DND-41 (cell line): Measurements from ENCODE around the gene TGFB1.

Experiments
- ATAC-seq: fragments of 200-7000 bp; cut with Tn5 transposase; 3 replicates; pipeline ENCODE4 v1.9.1; 2021; ENCODE audit warnings: low read depth; ENCODE audit not compliant: insufficient read depth
- DNase-seq: peaks from one replicate; pipeline ENCODE4 v3.0.0-alpha.2; 2020
- H2AFZ ChIP-seq: 2 replicates; pipeline ENCODE4 v1.6.0; 2012; ENCODE audit warnings: low read depth, low read length
- H3K27ac ChIP-seq: 2 replicates; pipeline ENCODE4 v1.5.1; 2012; ENCODE audit warnings: low read length, inconsistent platforms
- H3K27me3 ChIP-seq: fragments of 200-600 bp; sonication (generic); 2 replicates; pipeline ENCODE4 v1.6.0; 2012; ENCODE audit warnings: low read length, mild to moderate bottlenecking, inconsistent platforms; ENCODE audit not compliant: insufficient read depth, poor library complexity
- H3K36me3 ChIP-seq: 2 replicates; pipeline ENCODE4 v1.5.1; 2012; ENCODE audit warnings: low read length, inconsistent platforms; ENCODE audit not compliant: insufficient read depth
- H3K4me1 ChIP-seq: 2 replicates; pipeline ENCODE4 v1.5.1; 2012; ENCODE audit warnings: mild to moderate bottlenecking, low read length; ENCODE audit not compliant: insufficient read depth
- H3K4me2 ChIP-seq: 2 replicates; pipeline ENCODE4 v1.6.0; 2012; ENCODE audit warnings: mild to moderate bottlenecking, moderate library complexity, low read length, inconsistent platforms; ENCODE audit not compliant: insufficient read depth
- H3K4me3 ChIP-seq, 2 experiments: fragments of 200-600 bp in 1 of 2; shearing (Covaris generic) in 1 of 2; 2 replicates each; pipeline ENCODE4 v1.5.1; 2012 to 2016; ENCODE audit warnings: inconsistent platforms in 2 of 2, low read length in 2 of 2, mild to moderate bottlenecking in 2 of 2, low read depth in 1 of 2, moderate library complexity in 1 of 2
- H3K79me2 ChIP-seq: 2 replicates; pipeline ENCODE4 v1.6.0; 2012; ENCODE audit warnings: low read length, inconsistent platforms; ENCODE audit not compliant: insufficient read depth
- H3K9ac ChIP-seq: 2 replicates; pipeline ENCODE4 v1.6.0; 2012; ENCODE audit warnings: low read depth, mild to moderate bottlenecking, inconsistent platforms, low read length, moderate library complexity
- H3K9me3 ChIP-seq: 2 replicates; pipeline ENCODE4 v1.5.1; 2012; ENCODE audit warnings: low read length, moderate library complexity, mild to moderate bottlenecking, inconsistent platforms; ENCODE audit not compliant: insufficient read depth, severe bottlenecking
- H4K20me1 ChIP-seq: 2 replicates; pipeline ENCODE4 v1.6.0; 2012; ENCODE audit warnings: low read length; ENCODE audit not compliant: insufficient read depth
- CTCF ChIP-seq: IDR thresholded peaks from 2 replicates; pipeline ENCODE4 v1.5.1; 2012; ENCODE audit warnings: borderline replicate concordance, low read length, moderate library complexity, mild to moderate bottlenecking; ENCODE audit not compliant: poor library complexity, severe bottlenecking; ENCODE audit errors: extremely low read depth
- EZH2 ChIP-seq: IDR thresholded peaks from 3 replicates; pipeline ENCODE4 v1.6.1; 2012; ENCODE audit warnings: borderline replicate concordance, low read depth, mild to moderate bottlenecking, moderate library complexity, low read length, inconsistent platforms; ENCODE audit not compliant: severe bottlenecking

Gene TGFB1

GRCh38 chr19:41288673-41289530, 64.8 kb downstream of the TGFB1 start:
- no peak overlapping the region for H3K4me3 ChIP-seq
- H3K79me2 ChIP-seq: peaks cover 47% of the 10 kb centered on the region
- H4K20me1 ChIP-seq: peaks cover 42% of the 10 kb centered on the region; the same call in 1 of the 2 replicates
- no peaks in the 10 kb centered on the region for H3K27me3 ChIP-seq
- no peak overlapping the region for H2AFZ ChIP-seq
- no peak overlapping the region for H3K27ac ChIP-seq
- no peak for TF ChIP-seq CTCF
- no peak for TF ChIP-seq EZH2
- H3K36me3 ChIP-seq: peaks cover 98% of the 10 kb centered on the region
- DNase-seq: no peak
- ATAC-seq: no peak
- H3K9ac ChIP-seq: no peak overlapping the region
- H3K4me1 ChIP-seq: no peaks in the 10 kb centered on the region
- H3K9me3 ChIP-seq: no peaks in the 10 kb centered on the region
- no peak overlapping the region for H3K4me2 ChIP-seq
